Mesothelial cell of epicardium (in vitro differentiated cells): ENCODE data around the gene ST7. TPM values are rescaled to one million over a fixed set of nuclear protein-coding genes. Genes with fewer than 3 reads are reported as not detected.
"Not testable (repeated sequence)": the region's sequence is repeated elsewhere in the genome, so short reads cannot be mapped to it uniquely, and the experiment has no call there.

ENCODE experiments used
- DNase-seq, 2 experiments: peaks; one replicate each; pipeline ENCODE4 v3.0.0; 2021; ENCODE audit warnings: low spot score in 2 of 2; ENCODE audit not compliant: unreplicated experiment in 2 of 2
- H3K27ac Mint-ChIP-seq: 2 replicates; pipeline ENCODE4 v1.8.0; 2021; ENCODE audit warnings: mixed read lengths
- H3K27me3 Mint-ChIP-seq: 2 replicates; pipeline ENCODE4 v1.8.0; 2021; ENCODE audit warnings: low read depth, mixed read lengths
- H3K36me3 Mint-ChIP-seq: 2 replicates; pipeline ENCODE4 v1.8.0; 2021; ENCODE audit warnings: mixed read lengths
- H3K4me1 Mint-ChIP-seq: 2 replicates; pipeline ENCODE4 v1.8.0; 2021; ENCODE audit warnings: mixed read lengths
- H3K4me3 Mint-ChIP-seq: 2 replicates; pipeline ENCODE4 v1.8.0; 2021; ENCODE audit warnings: mild to moderate bottlenecking, moderate library complexity, mixed read lengths
- H3K9me3 Mint-ChIP-seq: 2 replicates; pipeline ENCODE4 v1.8.0; 2021; ENCODE audit warnings: mixed read lengths
- total RNA-seq: library from RNA; stranded (reverse); gene quantifications from 3 replicates; pipeline ENCODE4 v1.2.1, GENCODE V29; 2021
- TF ChIP-seq, protein P1 (sequence below): fragments of 200-600 bp; sonication (generic); IDR thresholded peaks from one replicate; pipeline ENCODE4 v1.5.0; 2021; ENCODE audit warnings: antibody characterized with exemption; ENCODE audit not compliant: unreplicated experiment

ST7 gene
- total RNA-seq, 1 donor from 2014 or later, result 40.5 TPM

- Mint-ChIP-seq H3K4me1 (peaks cover 24% of the 10 kb centered on the region), H3K36me3 (peaks cover 8% of the 10 kb centered on the region), H3K27me3 (no peaks in the 10 kb centered on the region), H3K27ac (no peak overlapping the region), H3K4me3 (no peak overlapping the region), H3K9me3 (no peaks in the 10 kb centered on the region)
- DNase-seq, result no peak
- TF ChIP-seq, protein P1, sequence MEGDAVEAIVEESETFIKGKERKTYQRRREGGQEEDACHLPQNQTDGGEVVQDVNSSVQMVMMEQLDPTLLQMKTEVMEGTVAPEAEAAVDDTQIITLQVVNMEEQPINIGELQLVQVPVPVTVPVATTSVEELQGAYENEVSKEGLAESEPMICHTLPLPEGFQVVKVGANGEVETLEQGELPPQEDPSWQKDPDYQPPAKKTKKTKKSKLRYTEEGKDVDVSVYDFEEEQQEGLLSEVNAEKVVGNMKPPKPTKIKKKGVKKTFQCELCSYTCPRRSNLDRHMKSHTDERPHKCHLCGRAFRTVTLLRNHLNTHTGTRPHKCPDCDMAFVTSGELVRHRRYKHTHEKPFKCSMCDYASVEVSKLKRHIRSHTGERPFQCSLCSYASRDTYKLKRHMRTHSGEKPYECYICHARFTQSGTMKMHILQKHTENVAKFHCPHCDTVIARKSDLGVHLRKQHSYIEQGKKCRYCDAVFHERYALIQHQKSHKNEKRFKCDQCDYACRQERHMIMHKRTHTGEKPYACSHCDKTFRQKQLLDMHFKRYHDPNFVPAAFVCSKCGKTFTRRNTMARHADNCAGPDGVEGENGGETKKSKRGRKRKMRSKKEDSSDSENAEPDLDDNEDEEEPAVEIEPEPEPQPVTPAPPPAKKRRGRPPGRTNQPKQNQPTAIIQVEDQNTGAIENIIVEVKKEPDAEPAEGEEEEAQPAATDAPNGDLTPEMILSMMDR, result no peak
Observed at GRCh38 chr7:117118579-117119180, 165.4 kb downstream of the ST7 start.

DNA sequence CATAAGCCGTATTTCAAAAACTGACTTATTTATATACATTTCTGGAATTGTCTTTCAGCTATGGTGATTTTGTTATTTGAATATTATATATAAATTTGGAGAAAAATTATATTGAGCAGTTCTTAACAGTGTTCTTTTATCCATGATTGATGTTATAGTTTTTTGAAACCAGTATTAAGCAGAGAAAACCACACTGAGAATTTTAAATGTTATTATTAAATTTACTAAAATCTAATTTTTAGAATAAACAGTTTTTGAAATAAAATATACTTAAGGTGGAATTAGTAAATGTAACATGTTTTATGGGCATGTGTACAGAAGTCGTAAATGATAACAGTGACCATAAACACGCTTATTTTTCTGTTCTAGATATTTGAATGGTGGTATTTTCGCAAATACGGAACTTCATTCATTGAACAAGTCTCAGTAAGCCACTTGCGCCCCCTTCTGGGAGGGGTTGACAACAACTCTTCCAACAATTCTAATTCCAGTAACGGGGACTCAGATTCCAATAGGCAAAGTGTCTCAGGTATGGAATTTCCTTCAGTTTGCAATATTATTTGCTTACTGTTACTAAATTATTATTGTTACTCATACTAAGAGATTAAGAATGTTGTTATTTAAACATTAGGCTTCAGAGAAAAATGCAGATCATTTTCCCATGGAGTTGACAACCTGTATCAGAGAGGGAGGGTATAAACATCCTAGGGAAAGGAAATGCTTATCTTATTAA lies 166.1 kb downstream of the ST7 start:
- H3K36me3 Mint-ChIP-seq, result peaks cover 8% of the 10 kb centered on the region
- H3K9me3 Mint-ChIP-seq, result no peaks in the 10 kb centered on the region
- DNase-seq, result peak; percentile 52 to 87
- no peak overlapping the region for H3K4me3 Mint-ChIP-seq
- H3K27ac Mint-ChIP-seq, result no peak overlapping the region
- H3K27me3 Mint-ChIP-seq, result no peaks in the 10 kb centered on the region
- TF ChIP-seq, protein P1, result peak; percentile 82
- peaks cover 25% of the 10 kb centered on the region for H3K4me1 Mint-ChIP-seq

DNA sequence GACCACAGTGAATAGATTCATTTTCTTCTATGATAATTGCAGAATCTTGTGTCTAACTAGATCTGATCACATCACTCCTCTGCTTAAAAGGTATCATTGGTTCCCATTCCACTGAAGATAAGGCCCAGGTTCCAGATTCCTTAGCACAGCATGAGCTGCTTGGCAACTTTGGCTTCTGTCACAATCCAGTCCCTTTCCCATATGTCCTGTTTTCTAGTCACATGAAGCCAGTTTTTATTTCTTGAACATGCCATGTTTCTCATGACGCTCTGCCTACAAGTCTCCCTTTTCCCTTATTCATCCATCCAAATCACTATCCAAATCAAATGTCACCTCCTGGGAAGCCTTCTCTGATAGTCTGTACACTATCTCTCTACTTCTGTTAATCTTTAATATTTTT lies 167.0 kb downstream of the ST7 start:
- not testable (repeated sequence) for DNase-seq, H3K36me3 Mint-ChIP-seq, H3K27ac Mint-ChIP-seq, H3K9me3 Mint-ChIP-seq, H3K4me3 Mint-ChIP-seq, H3K27me3 Mint-ChIP-seq
- H3K4me1 Mint-ChIP-seq, result peaks cover 33% of the 10 kb centered on the region

DNA sequence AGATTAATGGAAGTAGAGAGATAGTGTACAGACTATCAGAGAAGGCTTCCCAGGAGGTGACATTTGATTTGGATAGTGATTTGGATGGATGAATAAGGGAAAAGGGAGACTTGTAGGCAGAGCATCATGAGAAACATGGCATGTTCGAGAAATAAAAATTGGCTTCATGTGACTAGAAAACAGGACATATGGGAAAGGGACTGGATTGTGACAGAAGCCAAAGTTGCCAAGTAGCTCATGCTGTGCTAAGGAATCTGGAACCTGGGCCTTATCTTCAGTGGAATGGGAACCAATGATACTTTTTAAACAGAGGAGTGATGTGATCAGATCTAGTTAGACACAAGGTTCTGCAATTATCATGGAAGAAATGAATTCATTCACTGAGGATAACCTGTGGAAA lies 168.7 kb downstream of the ST7 start:
- not testable (repeated sequence) for H3K9me3 Mint-ChIP-seq, H3K36me3 Mint-ChIP-seq, H3K27me3 Mint-ChIP-seq, H3K27ac Mint-ChIP-seq, DNase-seq, H3K4me3 Mint-ChIP-seq
- peaks cover 47% of the 10 kb centered on the region for H3K4me1 Mint-ChIP-seq

GRCh38 chr7:117122536-117122935 lies 169.2 kb downstream of the ST7 start:
- no peaks in the 10 kb centered on the region for H3K9me3 Mint-ChIP-seq
- H3K4me3 Mint-ChIP-seq, result no peak overlapping the region
- H3K4me1 Mint-ChIP-seq, result peaks cover 52% of the 10 kb centered on the region
- peaks cover 2% of the 10 kb centered on the region for H3K36me3 Mint-ChIP-seq
- H3K27me3 Mint-ChIP-seq, result no peaks in the 10 kb centered on the region
- no peak overlapping the region for H3K27ac Mint-ChIP-seq
- TF ChIP-seq, protein P1, result no peak
- no peak for DNase-seq

- TF ChIP-seq, protein P1, result no peak
- Mint-ChIP-seq H3K27ac (peak overlapping the region; percentile 78), H3K9me3 (no peaks in the 10 kb centered on the region), H3K36me3 (peaks cover 2% of the 10 kb centered on the region), H3K27me3 (no peaks in the 10 kb centered on the region), H3K4me1 (peaks cover 51% of the 10 kb centered on the region), H3K4me3 (no peak overlapping the region)
- no peak for DNase-seq
Observed at GRCh38 chr7:117123311-117123926, 170.1 kb downstream of the ST7 start.
